ENCODE results near the gene FBXW7. TPM values are rescaled to one million over a fixed set of nuclear protein-coding genes. Genes with fewer than 3 reads are reported as not detected.

Gene FBXW7
- total and polyA plus RNA-seq, 2 experiments from 2014 or later: 19.7 to 67.7 TPM

- no peak for DNase-seq (ENCODE audit: low read depth in 1 of 2, low spot score in 1 of 2)
- Histone ChIP-seq H3K27me3 (no peaks in the 10 kb centered on the region), H3K9me3 (ENCODE audit: low read depth) (no peaks in the 10 kb centered on the region), H3K4me3 (no peak overlapping the region), H3K4me1 (ENCODE audit: low read depth) (no peaks in the 10 kb centered on the region), H3K27ac (no peak overlapping the region), H3K36me3 (no peaks in the 10 kb centered on the region)
- TF ChIP-seq CTCF (IDR thresholded peaks at IDR 0.05; ENCODE audit: low read depth, low read length): no peak
Measured at GRCh38 chr4:152283801-152284470, 252.0 kb downstream of the FBXW7 start.

GRCh38 chr4:152281822-152282221 lies 254.1 kb downstream of the FBXW7 start:
- H3K4me3 ChIP-seq: no peak overlapping the region

GRCh38 chr4:152281211-152281610 lies 254.7 kb downstream of the FBXW7 start:
- no peak overlapping the region for H3K27ac ChIP-seq
- no peak for TF ChIP-seq CTCF (IDR thresholded peaks at IDR 0.05; ENCODE audit: low read depth, low read length)
- H3K4me1 ChIP-seq (ENCODE audit: low read depth): no peaks in the 10 kb centered on the region
- no peak overlapping the region for H3K4me3 ChIP-seq
- no peak for DNase-seq (ENCODE audit: low read depth in 1 of 2, low spot score in 1 of 2)
- H3K27me3 ChIP-seq: no peaks in the 10 kb centered on the region
- no peaks in the 10 kb centered on the region for H3K36me3 ChIP-seq
- no peaks in the 10 kb centered on the region for H3K9me3 ChIP-seq (ENCODE audit: low read depth)

More at GRCh38 chr4:152281822-152282221, 254.1 kb downstream of the FBXW7 start:
- Histone ChIP-seq H3K36me3 (no peaks in the 10 kb centered on the region), H3K4me1 (ENCODE audit: low read depth) (no peaks in the 10 kb centered on the region), H3K27ac (no peak overlapping the region), H3K27me3 (no peaks in the 10 kb centered on the region), H3K9me3 (ENCODE audit: low read depth) (no peaks in the 10 kb centered on the region)
- TF ChIP-seq CTCF (IDR thresholded peaks at IDR 0.05; ENCODE audit: low read depth, low read length): no peak
- no peak for DNase-seq (ENCODE audit: low read depth in 1 of 2, low spot score in 1 of 2)

- TF ChIP-seq CTCF (IDR thresholded peaks at IDR 0.05; ENCODE audit: low read depth, low read length): no peak
- Histone ChIP-seq H3K4me1 (ENCODE audit: low read depth) (no peaks in the 10 kb centered on the region), H3K27me3 (no peaks in the 10 kb centered on the region), H3K9me3 (ENCODE audit: low read depth) (no peaks in the 10 kb centered on the region), H3K36me3 (no peaks in the 10 kb centered on the region), H3K27ac (no peak overlapping the region), H3K4me3 (no peak overlapping the region)
- no peak for DNase-seq (ENCODE audit: low read depth in 1 of 2, low spot score in 1 of 2)
Measured at GRCh38 chr4:152279234-152279566, 256.7 kb downstream of the FBXW7 start.

- Histone ChIP-seq H3K27ac (no peak overlapping the region), H3K36me3 (no peaks in the 10 kb centered on the region), H3K9me3 (ENCODE audit: low read depth) (no peaks in the 10 kb centered on the region), H3K27me3 (no peaks in the 10 kb centered on the region), H3K4me3 (no peak overlapping the region), H3K4me1 (ENCODE audit: low read depth) (no peaks in the 10 kb centered on the region)
- TF ChIP-seq CTCF (IDR thresholded peaks at IDR 0.05; ENCODE audit: low read depth, low read length): no peak
- DNase-seq (ENCODE audit: low read depth in 1 of 2, low spot score in 1 of 2): no peak
Measured at GRCh38 chr4:152278505-152279233, 257.2 kb downstream of the FBXW7 start.
